HepG2 (cell line): ENCODE measurements around the gene ACP1. TPM values are rescaled to one million over a fixed set of nuclear protein-coding genes. Genes with fewer than 3 reads are reported as not detected.

Experiments used
- ATAC-seq: fragments of 200-7000 bp; cut with Tn5 transposase; 3 replicates; pipeline ENCODE4 v1.9.1; 2020; ENCODE audit warnings: mild to moderate bottlenecking, moderate library complexity
- BruUV-seq: library from RNA; stranded (reverse); fragments of 400-500 nt; replicated peaks from 2 replicates; lab custom pipeline; 2021; lab: Mats Ljungman, UMichigan
- CTCF ChIA-PET: fragments of 300-600 bp; formaldehyde crosslinking; extraction: SDS; loops from one replicate; lab custom pipeline; 2021; ENCODE audit warnings: low total read pairs, inconsistent platforms, low intra/inter-chr PET ratio; lab: Yijun Ruan, JAX
- POLR2A ChIA-PET: fragments of 350-600 bp; sonication (Branson Sonifier 250); formaldehyde crosslinking; loops from one replicate; lab custom pipeline; 2020; ENCODE audit warnings: antibody characterized with exemption, inconsistent platforms; lab: Yijun Ruan, JAX
- DNase-seq: peaks from one replicate; pipeline ENCODE4 v3.0.0-alpha.2; 2015; ENCODE audit warnings: low spot score
- FAIRE-seq: peaks from 3 replicates; lab custom pipeline; 2011; peaks lifted over from hg19 to GRCh38; lab: Jason Lieb, UNC
- H2AFZ ChIP-seq: one replicate; pipeline ENCODE4 v1.6.1; 2011; ENCODE audit warnings: low read length, inconsistent platforms
- H3K27ac ChIP-seq: fragments of 300-600 bp; 3 replicates; pipeline ENCODE4 v1.8.0; 2011; ENCODE audit warnings: mixed run types, mild to moderate bottlenecking, mixed read lengths, low read length, inconsistent platforms; ENCODE audit not compliant: insufficient read depth; ENCODE audit errors: extremely low read length
- H3K27me3 ChIP-seq, 2 experiments: fragments of 200-600 bp in 1 of 2; 2 replicates in 1 of 2; 3 replicates in 1 of 2; pipeline versions ENCODE4 v1.6.0 to v1.8.0; 2011; ENCODE audit warnings: low read length in 2 of 2, mild to moderate bottlenecking in 2 of 2, moderate library complexity in 2 of 2, inconsistent platforms in 1 of 2; ENCODE audit not compliant: insufficient read depth in 2 of 2, control insufficient read depth in 1 of 2
- H3K36me3 ChIP-seq, 2 experiments: fragments of 200-600 bp in 1 of 2; replicated peaks in 1 of 2; 2 replicates in 1 of 2; 3 replicates in 1 of 2; pipeline versions ENCODE4 v1.5.1 to v1.8.0; 2011; ENCODE audit warnings: low read length in 2 of 2, inconsistent platforms in 1 of 2; ENCODE audit not compliant: insufficient read depth in 2 of 2, control insufficient read depth in 1 of 2
- H3K4me1 ChIP-seq: 2 replicates; pipeline ENCODE4 v1.5.1; 2012; ENCODE audit warnings: low read length, inconsistent platforms; ENCODE audit not compliant: insufficient read depth
- H3K4me2 ChIP-seq: 2 replicates; pipeline ENCODE4 v1.6.0; 2011; ENCODE audit warnings: low read depth, low read length, inconsistent platforms
- H3K4me3 ChIP-seq, 3 experiments: fragments of 200-600 bp in 1 of 3; sonication (generic), shearing (Covaris generic) in 1 of 3; replicated peaks in 1 of 3; 2 replicates each; pipeline ENCODE4 v1.5.1; 2011 to 2016; ENCODE audit warnings: low read length in 3 of 3, inconsistent platforms in 2 of 3, low read depth in 2 of 3, mild to moderate bottlenecking in 2 of 3, control low read depth in 1 of 3, mixed read lengths in 1 of 3; ENCODE audit not compliant: insufficient read depth in 1 of 3
- H3K79me2 ChIP-seq: one replicate; pipeline ENCODE4 v1.6.1; 2011; ENCODE audit warnings: low read length, inconsistent platforms; ENCODE audit not compliant: insufficient read depth
- H3K9ac ChIP-seq: 2 replicates; pipeline ENCODE4 v1.6.0; 2011; ENCODE audit warnings: mild to moderate bottlenecking, low read depth, low read length, inconsistent platforms; ENCODE audit not compliant: insufficient read depth
- H3K9me3 ChIP-seq: 2 replicates; pipeline ENCODE4 v1.5.1; 2012; ENCODE audit warnings: mild to moderate bottlenecking, low read length
- H4K20me1 ChIP-seq: 2 replicates; pipeline ENCODE4 v1.6.0; 2011; ENCODE audit warnings: inconsistent platforms, mild to moderate bottlenecking, low read length, moderate library complexity; ENCODE audit not compliant: insufficient read depth
- ZNF430 ChIP-seq: sonication (generic); formaldehyde crosslinking; IDR thresholded peaks from 2 replicates; pipeline ENCODE4 v1.9.0; 2021; ENCODE audit warnings: mild to moderate bottlenecking, missing genetic modification reagents
- ZNF563 ChIP-seq: sonication (generic); formaldehyde crosslinking; IDR thresholded peaks from 2 replicates; pipeline ENCODE4 v1.8.0; 2022; ENCODE audit warnings: mild to moderate bottlenecking, moderate library complexity, missing genetic modification reagents
- WGBS: methylation state at CpG from one replicate; pipeline ENCODE4 v1.1.6; 2017; ENCODE audit warnings: low lambda C conversion rate; 5-methylcytosine and 5-hydroxymethylcytosine counted together
- in situ Hi-C: cut with HindIII; loops from 2 replicates; pipeline ENCODE4 v1.10.0; 2017; ENCODE audit warnings: low pct_unique_long_range_greater_than_20kb; ENCODE audit not compliant: extremely low pct_ligation_motif_present
- intact Hi-C: fragments of 100-400 bp; cut with micrococcal nuclease; formaldehyde crosslinking; loops from one replicate; pipeline ENCODE4 v1.10.0; 2022; ENCODE audit not compliant: unreplicated experiment
- polyA plus RNA-seq, 8 experiments: library from polyadenylated mRNA; depleted of rRNA in 3 of 8; stranded (reverse) in 7 of 8; unstranded in 1 of 8; fragments of >200 nt; fragmentation: Illumina TruSeq in 4 of 8; extraction: Trizol in 4 of 8; gene quantifications; 2 replicates each; pipeline versions ENCODE4 v1.2.1 to v1.2.3, GENCODE V29; 2011 to 2016; ENCODE audit warnings: low read depth in 4 of 8, missing spikeins in 1 of 8, mixed read lengths in 1 of 8; ENCODE audit not compliant: insufficient read depth in 1 of 8
- total RNA-seq, 5 experiments: library from RNA; depleted of rRNA; stranded (reverse); fragments of >200 nt; fragmentation: Illumina TruSeq; extraction: Trizol; gene quantifications; 2 replicates each; pipeline ENCODE4 v1.2.3, GENCODE V29; 2016; ENCODE audit warnings: low read depth in 1 of 5
- TF ChIP-seq, protein P1 (sequence below): sonication (generic); formaldehyde crosslinking; IDR thresholded peaks from 2 replicates; pipeline ENCODE4 v1.8.1; 2023; ENCODE audit warnings: missing genetic modification reagents, inconsistent platforms, borderline replicate concordance
- TF ChIP-seq, protein P2 (sequence below): sonication (generic); formaldehyde crosslinking; IDR thresholded peaks from 2 replicates; pipeline ENCODE4 v1.4.0; 2020; ENCODE audit warnings: missing genetic modification reagents
- TF ChIP-seq, protein P3 (sequence below), 2 experiments: sonication (generic) in 1 of 2; formaldehyde crosslinking in 1 of 2; IDR thresholded peaks; 2 replicates each; pipeline versions ENCODE4 v1.4.0 to v1.6.1; 2018 to 2020; ENCODE audit warnings: missing genetic modification reagents in 2 of 2, borderline replicate concordance in 1 of 2, low read depth in 1 of 2, mild to moderate bottlenecking in 1 of 2, missing biosample characterization in 1 of 2

Gene ACP1
- total and polyA plus RNA-seq, 2 of the 13 experiments (the other 11 are each of a cell fraction or from before 2014, with no cell fraction given) = 246 to 348 TPM

DNA sequence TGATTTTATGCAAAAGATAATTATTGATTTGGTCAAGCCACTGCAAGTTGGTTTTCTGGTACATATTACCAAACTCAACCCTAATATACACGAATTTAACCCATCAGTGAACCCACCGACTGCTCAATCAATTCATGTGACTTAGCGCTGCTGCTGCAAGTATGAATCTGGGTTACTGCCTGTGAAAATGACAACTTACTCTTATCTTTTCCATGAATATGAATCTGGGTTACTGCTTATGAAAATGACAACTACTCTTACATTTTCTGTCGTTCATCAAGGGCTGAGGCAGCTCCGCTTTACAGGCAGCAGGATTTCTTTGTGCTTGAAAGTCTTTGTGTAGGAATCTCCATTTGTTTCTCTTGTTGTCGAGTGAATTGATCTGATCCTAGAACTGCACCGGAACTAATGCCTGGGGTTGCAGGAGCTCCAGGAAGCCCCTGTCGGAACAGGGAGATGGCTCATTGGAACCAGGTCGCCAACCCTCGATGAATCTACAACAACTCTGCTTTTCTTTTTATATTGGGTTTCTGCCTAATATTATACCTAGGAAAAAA, 45.3 kb downstream of the ACP1 start:
- H3K4me1 ChIP-seq = no peaks in the 10 kb centered on the region
- no peak overlapping the region for H3K4me2 ChIP-seq
- intact Hi-C loops = no loop called here
- peaks cover 1 to 53% of the 10 kb centered on the region in 2 experiments; a peak in 3 of 5 replicates for H3K27me3 ChIP-seq
- ChIA-PET CTCF (no interaction called here), POLR2A (no interaction called here)
- H2AFZ ChIP-seq = no peak overlapping the region
- no peak for FAIRE-seq
- no peak overlapping the region for H3K4me3 ChIP-seq
- no peak for DNase-seq
- no peaks in the 10 kb centered on the region for H3K79me2 ChIP-seq
- H3K9me3 ChIP-seq = no peaks in the 10 kb centered on the region
- no peak for TF ChIP-seq ZNF563
- H3K36me3 ChIP-seq = no peaks in the 10 kb centered on the region
- H3K9ac ChIP-seq = no peak overlapping the region
- H4K20me1 ChIP-seq = no peaks in the 10 kb centered on the region
- in situ Hi-C loops = no loop called here
- no peak overlapping the region for H3K27ac ChIP-seq
- BruUV-seq = no TSS peak
- no peak for ATAC-seq
- 39% methylated on average over 10 of the region's 10 CpGs for whole genome bisulfite sequencing

DNA sequence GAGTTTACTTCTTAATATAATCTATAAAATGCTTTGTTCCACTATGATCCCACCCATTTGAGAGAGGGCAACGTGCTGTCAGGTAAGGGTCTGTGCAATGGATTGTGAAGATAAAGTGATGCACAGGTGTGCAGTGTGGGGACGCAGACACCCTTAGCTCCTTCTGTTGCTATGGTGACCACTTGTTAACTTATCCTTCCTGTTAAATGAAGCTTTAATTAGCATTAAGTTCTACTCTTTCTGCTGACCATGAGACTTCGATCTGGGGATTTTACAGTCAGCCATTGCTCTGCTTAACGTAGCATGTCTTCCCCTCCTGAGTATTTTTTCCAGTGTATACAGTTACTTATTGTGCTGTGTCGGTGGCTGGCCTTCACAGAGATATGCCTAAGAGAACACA, 46.2 kb downstream of the ACP1 start:
- ATAC-seq (no peak), DNase-seq (no peak), FAIRE-seq (no peak)
- intact Hi-C loops (no loop called here), in situ Hi-C loops (no loop called here)
- H3K27ac ChIP-seq = no peak overlapping the region
- H3K4me3 ChIP-seq = no peak overlapping the region
- no peaks in the 10 kb centered on the region for H3K36me3 ChIP-seq
- no peaks in the 10 kb centered on the region for H3K4me1 ChIP-seq
- no peaks in the 10 kb centered on the region for H3K79me2 ChIP-seq
- BruUV-seq = no TSS peak
- POLR2A ChIA-PET = no interaction called here
- WGBS = 9% methylated on average over 5 of the region's 5 CpGs
- CTCF ChIA-PET = no interaction called here
- no peak overlapping the region for H3K4me2 ChIP-seq
- peaks cover 0 to 53% of the 10 kb centered on the region in 2 experiments; a peak in 3 of 5 replicates for H3K27me3 ChIP-seq
- no peaks in the 10 kb centered on the region for H3K9me3 ChIP-seq
- H3K9ac ChIP-seq = no peak overlapping the region
- H4K20me1 ChIP-seq = no peaks in the 10 kb centered on the region
- TF ChIP-seq, protein P1, sequence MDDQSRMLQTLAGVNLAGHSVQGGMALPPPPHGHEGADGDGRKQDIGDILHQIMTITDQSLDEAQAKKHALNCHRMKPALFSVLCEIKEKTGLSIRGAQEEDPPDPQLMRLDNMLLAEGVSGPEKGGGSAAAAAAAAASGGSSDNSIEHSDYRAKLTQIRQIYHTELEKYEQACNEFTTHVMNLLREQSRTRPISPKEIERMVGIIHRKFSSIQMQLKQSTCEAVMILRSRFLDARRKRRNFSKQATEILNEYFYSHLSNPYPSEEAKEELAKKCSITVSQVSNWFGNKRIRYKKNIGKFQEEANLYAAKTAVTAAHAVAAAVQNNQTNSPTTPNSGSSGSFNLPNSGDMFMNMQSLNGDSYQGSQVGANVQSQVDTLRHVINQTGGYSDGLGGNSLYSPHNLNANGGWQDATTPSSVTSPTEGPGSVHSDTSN (CRISPR knock-in tag) = no peak
- TF ChIP-seq, protein P2, sequence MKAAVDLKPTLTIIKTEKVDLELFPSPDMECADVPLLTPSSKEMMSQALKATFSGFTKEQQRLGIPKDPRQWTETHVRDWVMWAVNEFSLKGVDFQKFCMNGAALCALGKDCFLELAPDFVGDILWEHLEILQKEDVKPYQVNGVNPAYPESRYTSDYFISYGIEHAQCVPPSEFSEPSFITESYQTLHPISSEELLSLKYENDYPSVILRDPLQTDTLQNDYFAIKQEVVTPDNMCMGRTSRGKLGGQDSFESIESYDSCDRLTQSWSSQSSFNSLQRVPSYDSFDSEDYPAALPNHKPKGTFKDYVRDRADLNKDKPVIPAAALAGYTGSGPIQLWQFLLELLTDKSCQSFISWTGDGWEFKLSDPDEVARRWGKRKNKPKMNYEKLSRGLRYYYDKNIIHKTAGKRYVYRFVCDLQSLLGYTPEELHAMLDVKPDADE = no peak
- TF ChIP-seq, protein P3, sequence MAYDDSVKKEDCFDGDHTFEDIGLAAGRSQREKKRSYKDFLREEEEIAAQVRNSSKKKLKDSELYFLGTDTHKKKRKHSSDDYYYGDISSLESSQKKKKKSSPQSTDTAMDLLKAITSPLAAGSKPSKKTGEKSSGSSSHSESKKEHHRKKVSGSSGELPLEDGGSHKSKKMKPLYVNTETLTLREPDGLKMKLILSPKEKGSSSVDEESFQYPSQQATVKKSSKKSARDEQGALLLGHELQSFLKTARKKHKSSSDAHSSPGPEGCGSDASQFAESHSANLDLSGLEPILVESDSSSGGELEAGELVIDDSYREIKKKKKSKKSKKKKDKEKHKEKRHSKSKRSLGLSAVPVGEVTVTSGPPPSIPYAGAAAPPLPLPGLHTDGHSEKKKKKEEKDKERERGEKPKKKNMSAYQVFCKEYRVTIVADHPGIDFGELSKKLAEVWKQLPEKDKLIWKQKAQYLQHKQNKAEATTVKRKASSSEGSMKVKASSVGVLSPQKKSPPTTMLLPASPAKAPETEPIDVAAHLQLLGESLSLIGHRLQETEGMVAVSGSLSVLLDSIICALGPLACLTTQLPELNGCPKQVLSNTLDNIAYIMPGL (CRISPR knock-in tag; IDR thresholded peaks at IDR 0.05; ENCODE audit: borderline replicate concordance in 1 of 2, low read depth in 1 of 2) = no peak
- TF ChIP-seq ZNF430 (CRISPR knock-in tag) = no peak
- no peak overlapping the region for H2AFZ ChIP-seq
